B cell (primary cell): Measurements from ENCODE around the gene TFF2. TPM values are rescaled to one million over a fixed set of nuclear protein-coding genes. Genes with fewer than 3 reads are reported as not detected.

Experiments used
- ATAC-seq: fragments of 200-7000 bp; cut with Tn5 transposase; one replicate; pipeline ENCODE4 v1.10.0; 2021; ENCODE audit warnings: low read depth, mild to moderate bottlenecking, moderate number of reproducible peaks, moderate library complexity
- CTCF ChIA-PET: fragments of 350-600 bp; sonication (Branson Sonifier 250); formaldehyde crosslinking; loops from one replicate; lab custom pipeline; 2021; ENCODE audit warnings: antibody characterized with exemption, inconsistent platforms; lab: Charles Lee
- POLR2A ChIA-PET: fragments of 350-600 bp; sonication (Branson Sonifier 250); formaldehyde crosslinking; loops from one replicate; lab custom pipeline; 2021; ENCODE audit warnings: antibody characterized with exemption; lab: Charles Lee
- DNase-seq: peaks from one replicate; pipeline ENCODE4 v3.0.0; 2013
- H2AFZ ChIP-seq: 2 replicates; pipeline ENCODE4 v1.6.1; 2012; ENCODE audit warnings: mild to moderate bottlenecking, low read depth, low read length; ENCODE audit not compliant: insufficient read depth, poor library complexity, severe bottlenecking
- H3K27ac ChIP-seq, 2 donors: 1 replicate in 1 of 2; 2 replicates in 1 of 2; pipeline ENCODE4 v1.5.1; 2012 to 2013; ENCODE audit warnings: low read length in 2 of 2, mild to moderate bottlenecking in 2 of 2, moderate library complexity in 1 of 2
- H3K27me3 ChIP-seq, 4 experiments: fragments of 200-600 bp in 1 of 4; sonication (generic) in 1 of 4; replicated peaks in 1 of 4; 1 replicate in 2 of 4; 2 replicates in 2 of 4; pipeline versions ENCODE4 v1.6.1 to v1.7.0; 2013 to 2016; ENCODE audit warnings: low read length in 3 of 4, mild to moderate bottlenecking in 2 of 4, mixed read lengths in 1 of 4, moderate library complexity in 1 of 4; ENCODE audit not compliant: insufficient read depth in 4 of 4, control insufficient read depth in 3 of 4; ENCODE audit errors: control extremely low read depth in 1 of 4
- H3K36me3 ChIP-seq, 2 experiments: replicated peaks in 1 of 2; 1 replicate in 1 of 2; 2 replicates in 1 of 2; pipeline versions ENCODE4 v1.6.1 to v1.7.1; 2013; ENCODE audit warnings: low read length in 1 of 2; ENCODE audit not compliant: insufficient read depth in 2 of 2, control insufficient read depth in 1 of 2; ENCODE audit errors: control extremely low read depth in 1 of 2, extremely low read depth in 1 of 2
- H3K4me1 ChIP-seq, 2 donors: fragments of 200-600 bp in 1 of 2; sonication (generic) in 1 of 2; 1 replicate in 1 of 2; 2 replicates in 1 of 2; pipeline versions ENCODE4 v1.5.1 to v1.6.1; 2013 to 2017; ENCODE audit warnings: low read length in 2 of 2; ENCODE audit not compliant: control insufficient read depth in 2 of 2, insufficient read depth in 2 of 2
- H3K4me2 ChIP-seq: replicated peaks from 2 replicates; pipeline ENCODE3; 2012; ENCODE audit warnings: mild to moderate bottlenecking, low read depth, low read length; ENCODE audit not compliant: poor library complexity, severe bottlenecking
- H3K4me3 ChIP-seq, 5 experiments: fragments of 200-600 bp in 1 of 5; sonication (generic) in 1 of 5; 1 replicate in 3 of 5; 2 replicates in 2 of 5; pipeline versions ENCODE4 v1.5.1 to v1.7.0; 2011 to 2016; ENCODE audit warnings: low read length in 4 of 5, mild to moderate bottlenecking in 4 of 5, low read depth in 2 of 5, control low read depth in 1 of 5, moderate library complexity in 1 of 5; ENCODE audit not compliant: insufficient read depth in 1 of 5; ENCODE audit errors: control extremely low read depth in 1 of 5, extremely low read depth in 1 of 5
- H3K79me2 ChIP-seq: fragments of 200-600 bp; sonication (generic); one replicate; pipeline ENCODE4 v1.6.0; 2016; ENCODE audit warnings: low read length; ENCODE audit not compliant: control insufficient read depth, insufficient read depth
- H3K9ac ChIP-seq: fragments of 200-600 bp; sonication (generic); 2 replicates; pipeline ENCODE4 v1.6.1; 2017; ENCODE audit warnings: mild to moderate bottlenecking, low read length, moderate library complexity
- H3K9me3 ChIP-seq, 3 donors: one replicate each; pipeline versions ENCODE4 v1.6.1 to v1.7.1; 2013; ENCODE audit warnings: low read length in 2 of 3; ENCODE audit not compliant: control insufficient read depth in 2 of 3, insufficient read depth in 1 of 3; ENCODE audit errors: control extremely low read depth in 1 of 3
- H4K20me1 ChIP-seq: 2 replicates; pipeline ENCODE4 v1.6.0; 2012; ENCODE audit warnings: mild to moderate bottlenecking, low read length; ENCODE audit not compliant: insufficient read depth, control insufficient read depth, poor library complexity, severe bottlenecking
- H3K27ac Mint-ChIP-seq: one replicate; pipeline ENCODE4 v1.8.0; 2021; ENCODE audit warnings: mixed read lengths
- H3K27me3 Mint-ChIP-seq: one replicate; pipeline ENCODE4 v1.8.0; 2021; ENCODE audit warnings: mixed read lengths
- H3K4me1 Mint-ChIP-seq: one replicate; pipeline ENCODE4 v1.8.0; 2021; ENCODE audit warnings: mixed read lengths
- H3K4me3 Mint-ChIP-seq: one replicate; pipeline ENCODE4 v1.8.0; 2021; ENCODE audit warnings: mixed read lengths
- H3K9me3 Mint-ChIP-seq: one replicate; pipeline ENCODE4 v1.8.0; 2022; ENCODE audit warnings: mixed read lengths; ENCODE audit not compliant: insufficient read depth
- EZH2 ChIP-seq: IDR thresholded peaks from 2 replicates; pipeline ENCODE4 v1.6.1; 2012; ENCODE audit warnings: borderline replicate concordance, low read depth, mild to moderate bottlenecking, moderate library complexity, low read length; ENCODE audit not compliant: insufficient read depth, poor library complexity, severe bottlenecking
- WGBS: methylation state at CpG from one replicate; pipeline ENCODE4 v1.1.5; 2013; ENCODE audit warnings: missing lambda C conversion rate; ENCODE audit not compliant: insufficient coverage; 5-methylcytosine and 5-hydroxymethylcytosine counted together
- intact Hi-C: fragments of 100-400 bp; cut with micrococcal nuclease; formaldehyde crosslinking; loops from one replicate; pipeline ENCODE4 v1.10.0; 2022
- polyA plus RNA-seq: library from polyadenylated mRNA; depleted of rRNA; stranded (reverse); fragments of >200 nt; gene quantifications from 2 replicates; pipeline ENCODE4 v1.2.3, GENCODE V29; 2012
- total RNA-seq, 2 donors: library from RNA; stranded (reverse); fragments of 120-200 nt in 1 of 2; gene quantifications; 1 replicate in 1 of 2; 2 replicates in 1 of 2; pipeline versions ENCODE4 v1.2.3 to v1.2.4, GENCODE V29; 2013 to 2022
- TF ChIP-seq, protein P1 (sequence below): fragments of 200-600 bp; IDR thresholded peaks from one replicate; pipeline ENCODE4 v1.8.0; 2022; ENCODE audit warnings: antibody characterized with exemption, mild to moderate bottlenecking

Gene TFF2
- total and polyA plus RNA-seq, 2 donors (not counting 1 experiment from before 2014, with no cell fraction given) = not detected

DNA sequence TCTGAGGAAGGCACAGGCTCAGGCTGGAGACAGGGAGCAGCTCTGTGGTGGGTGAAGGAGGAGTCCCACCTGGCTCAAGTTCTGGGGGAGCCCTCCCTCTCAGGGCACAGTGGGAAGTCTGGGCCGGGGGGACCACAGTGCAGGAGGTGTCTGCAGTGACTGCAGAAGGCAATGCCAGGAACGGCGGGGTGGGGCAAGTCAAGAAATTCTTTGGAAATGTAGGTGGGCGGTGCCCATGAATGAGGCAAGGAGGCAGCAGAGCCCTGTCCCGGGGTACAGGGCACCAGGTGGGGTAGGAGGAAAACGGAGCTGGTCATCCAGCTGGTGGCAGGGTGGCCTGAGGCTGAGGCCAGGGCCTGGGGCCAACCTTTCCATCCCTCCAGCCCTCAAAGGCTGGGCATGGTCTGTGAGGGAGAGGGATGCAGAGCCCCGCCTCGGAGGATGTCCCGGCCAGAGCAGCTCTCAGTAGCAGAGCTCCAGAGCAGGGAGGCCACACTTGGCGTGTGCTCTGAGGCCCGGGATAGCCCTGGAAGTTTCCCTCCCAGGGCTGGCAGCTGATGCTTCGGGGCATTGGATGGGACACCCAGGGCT, 40.3 kb downstream of the TFF2 start:
- H3K27ac ChIP-seq = no peak overlapping the region
- H3K9ac ChIP-seq = no peak overlapping the region
- no peak for ATAC-seq
- no peaks in the 10 kb centered on the region for H3K36me3 ChIP-seq
- H3K9me3 ChIP-seq = peaks cover 0 to 3% (median 0%) of the 10 kb centered on the region in 3 donors
- CTCF ChIA-PET = interaction anchor here (0.9 to 4.8 kb wide), 14 partner anchors 9 to 229 kb away, joined by 3 to 39 read pairs (median 6); no protein-coding TSS in a partner anchor
- peaks cover 0 to 42% (median 13%) of the 10 kb centered on the region in 4 experiments for H3K27me3 ChIP-seq
- Mint-ChIP-seq H3K27me3 (peaks cover 26% of the 10 kb centered on the region), H3K9me3 (no peaks in the 10 kb centered on the region), H3K4me3 (no peak overlapping the region), H3K27ac (no peak overlapping the region), H3K4me1 (peaks cover 4% of the 10 kb centered on the region)
- no peak for TF ChIP-seq EZH2
- TF ChIP-seq, protein P1, sequence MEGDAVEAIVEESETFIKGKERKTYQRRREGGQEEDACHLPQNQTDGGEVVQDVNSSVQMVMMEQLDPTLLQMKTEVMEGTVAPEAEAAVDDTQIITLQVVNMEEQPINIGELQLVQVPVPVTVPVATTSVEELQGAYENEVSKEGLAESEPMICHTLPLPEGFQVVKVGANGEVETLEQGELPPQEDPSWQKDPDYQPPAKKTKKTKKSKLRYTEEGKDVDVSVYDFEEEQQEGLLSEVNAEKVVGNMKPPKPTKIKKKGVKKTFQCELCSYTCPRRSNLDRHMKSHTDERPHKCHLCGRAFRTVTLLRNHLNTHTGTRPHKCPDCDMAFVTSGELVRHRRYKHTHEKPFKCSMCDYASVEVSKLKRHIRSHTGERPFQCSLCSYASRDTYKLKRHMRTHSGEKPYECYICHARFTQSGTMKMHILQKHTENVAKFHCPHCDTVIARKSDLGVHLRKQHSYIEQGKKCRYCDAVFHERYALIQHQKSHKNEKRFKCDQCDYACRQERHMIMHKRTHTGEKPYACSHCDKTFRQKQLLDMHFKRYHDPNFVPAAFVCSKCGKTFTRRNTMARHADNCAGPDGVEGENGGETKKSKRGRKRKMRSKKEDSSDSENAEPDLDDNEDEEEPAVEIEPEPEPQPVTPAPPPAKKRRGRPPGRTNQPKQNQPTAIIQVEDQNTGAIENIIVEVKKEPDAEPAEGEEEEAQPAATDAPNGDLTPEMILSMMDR = no peak
- WGBS = 91% methylated on average over 11 of the region's 12 CpGs
- no peak for DNase-seq
- H2AFZ ChIP-seq = no peak overlapping the region
- H3K4me3 ChIP-seq = no peak overlapping the region
- no peaks in the 10 kb centered on the region for H4K20me1 ChIP-seq
- intact Hi-C loops = no loop called here
- POLR2A ChIA-PET = no interaction called here
- no peak overlapping the region for H3K4me2 ChIP-seq
- peaks cover 7 to 14% of the 10 kb centered on the region in 2 donors for H3K4me1 ChIP-seq
- H3K79me2 ChIP-seq = no peaks in the 10 kb centered on the region

GRCh38 chr21:42309753-42310213, 41.0 kb downstream of the TFF2 start:
- CTCF ChIA-PET = interaction anchor here (0.6 to 4.8 kb wide), 17 partner anchors 8 to 399 kb away, joined by 3 to 39 read pairs (median 6); no protein-coding TSS in a partner anchor
- Mint-ChIP-seq H3K27me3 (peaks cover 26% of the 10 kb centered on the region), H3K27ac (no peak overlapping the region)

More at GRCh38 chr21:42309753-42310213, 41.0 kb downstream of the TFF2 start:
- intact Hi-C loops = loop anchor here (1.0 kb wide), 2 partner anchors 141 to 228 kb away; no protein-coding TSS in a partner anchor
- peak; percentile 75 for DNase-seq
- TF ChIP-seq, protein P1 = peak; percentile 89
- no peak for TF ChIP-seq EZH2
- Histone ChIP-seq H3K4me1 (peaks cover 7 to 14% of the 10 kb centered on the region in 2 donors), H3K79me2 (no peaks in the 10 kb centered on the region), H3K27me3 (peaks cover 0 to 42% (median 13%) of the 10 kb centered on the region in 4 experiments), H4K20me1 (no peaks in the 10 kb centered on the region), H3K27ac (no peak overlapping the region), H3K9me3 (peaks cover 0 to 3% (median 0%) of the 10 kb centered on the region in 3 donors), H3K4me2 (peak overlapping the region; percentile 17), H2AFZ (no peak overlapping the region), H3K9ac (no peak overlapping the region), H3K36me3 (no peaks in the 10 kb centered on the region), H3K4me3 (no peak overlapping the region)
- Mint-ChIP-seq H3K9me3 (no peaks in the 10 kb centered on the region), H3K4me1 (peaks cover 4% of the 10 kb centered on the region), H3K4me3 (no peak overlapping the region)
- POLR2A ChIA-PET = interaction anchor here (0.6 kb wide), 1 partner anchor 247 kb away, joined by 4 read pairs; no protein-coding TSS in a partner anchor
- ATAC-seq = peak; percentile 76
- WGBS = 3% methylated on average over 18 of the region's 22 CpGs
